ENCODE results near the gene CRYGA. TPM values are rescaled to one million over a fixed set of nuclear protein-coding genes. Genes with fewer than 3 reads are reported as not detected.
"Not testable (repeated sequence)": the region's sequence is repeated elsewhere in the genome, so short reads cannot be mapped to it uniquely, and the experiment has no call there.

Gene CRYGA
- total RNA-seq, 1 experiment from 2014 or later = not detected

DNA sequence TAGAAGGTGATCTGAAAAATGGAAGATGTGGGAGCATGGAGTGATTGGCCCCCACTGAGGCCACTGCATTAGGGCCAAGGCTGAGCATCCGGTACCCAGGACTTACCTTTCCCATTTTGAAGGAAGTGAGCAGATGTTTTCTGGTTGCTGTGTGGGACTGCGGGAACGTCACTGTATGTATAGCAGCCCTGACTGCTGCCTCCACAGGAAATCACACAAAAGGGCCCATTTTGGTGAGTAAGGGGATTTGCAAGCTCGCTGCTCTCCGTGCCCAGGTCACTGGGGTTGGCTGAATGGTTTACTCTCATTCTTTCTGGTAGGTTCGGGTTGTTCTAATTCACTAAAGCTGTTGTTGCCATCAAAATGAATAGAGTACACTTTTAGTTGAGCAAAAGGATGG is 17.4 kb downstream of the CRYGA start, which contains the start of gene CRYGB:
CRYGB (minus strand) TSS at position 153 of the 400 bp plus-strand sequence; CDS start at position 115, 38 bp downstream.
- TF ChIP-seq, protein P1, sequence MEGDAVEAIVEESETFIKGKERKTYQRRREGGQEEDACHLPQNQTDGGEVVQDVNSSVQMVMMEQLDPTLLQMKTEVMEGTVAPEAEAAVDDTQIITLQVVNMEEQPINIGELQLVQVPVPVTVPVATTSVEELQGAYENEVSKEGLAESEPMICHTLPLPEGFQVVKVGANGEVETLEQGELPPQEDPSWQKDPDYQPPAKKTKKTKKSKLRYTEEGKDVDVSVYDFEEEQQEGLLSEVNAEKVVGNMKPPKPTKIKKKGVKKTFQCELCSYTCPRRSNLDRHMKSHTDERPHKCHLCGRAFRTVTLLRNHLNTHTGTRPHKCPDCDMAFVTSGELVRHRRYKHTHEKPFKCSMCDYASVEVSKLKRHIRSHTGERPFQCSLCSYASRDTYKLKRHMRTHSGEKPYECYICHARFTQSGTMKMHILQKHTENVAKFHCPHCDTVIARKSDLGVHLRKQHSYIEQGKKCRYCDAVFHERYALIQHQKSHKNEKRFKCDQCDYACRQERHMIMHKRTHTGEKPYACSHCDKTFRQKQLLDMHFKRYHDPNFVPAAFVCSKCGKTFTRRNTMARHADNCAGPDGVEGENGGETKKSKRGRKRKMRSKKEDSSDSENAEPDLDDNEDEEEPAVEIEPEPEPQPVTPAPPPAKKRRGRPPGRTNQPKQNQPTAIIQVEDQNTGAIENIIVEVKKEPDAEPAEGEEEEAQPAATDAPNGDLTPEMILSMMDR (IDR thresholded peaks at IDR 0.05; ENCODE audit: unreplicated experiment) = no peak
- ChIA-PET CTCF (interaction anchor here (1.4 kb wide), 1 partner anchor 29 kb away, joined by 10 read pairs; no protein-coding TSS in a partner anchor), POLR2A (no interaction called here)
- H3K9me3 Mint-ChIP-seq (ENCODE audit: unreplicated experiment) = no peaks in the 10 kb centered on the region
- no peak within 1 kb of the TSS for H3K27ac Mint-ChIP-seq (ENCODE audit: low read depth, unreplicated experiment)
- intact Hi-C loops (cut with micrococcal nuclease) = no loop called here
- H3K4me1 Mint-ChIP-seq (ENCODE audit: insufficient read depth, unreplicated experiment) = peaks cover 7% of the 10 kb centered on the region
- BruUV-seq (replicated peaks) = no TSS peak
- DNase-seq (ENCODE audit: unreplicated experiment) = no peak
- H3K27me3 Mint-ChIP-seq (ENCODE audit: insufficient read depth, unreplicated experiment) = no peaks in the 10 kb centered on the region
- no peaks in the 10 kb centered on the region for H3K36me3 Mint-ChIP-seq (ENCODE audit: insufficient read depth, unreplicated experiment)
- H3K4me3 Mint-ChIP-seq (ENCODE audit: unreplicated experiment) = no peak within 1 kb of the TSS

DNA sequence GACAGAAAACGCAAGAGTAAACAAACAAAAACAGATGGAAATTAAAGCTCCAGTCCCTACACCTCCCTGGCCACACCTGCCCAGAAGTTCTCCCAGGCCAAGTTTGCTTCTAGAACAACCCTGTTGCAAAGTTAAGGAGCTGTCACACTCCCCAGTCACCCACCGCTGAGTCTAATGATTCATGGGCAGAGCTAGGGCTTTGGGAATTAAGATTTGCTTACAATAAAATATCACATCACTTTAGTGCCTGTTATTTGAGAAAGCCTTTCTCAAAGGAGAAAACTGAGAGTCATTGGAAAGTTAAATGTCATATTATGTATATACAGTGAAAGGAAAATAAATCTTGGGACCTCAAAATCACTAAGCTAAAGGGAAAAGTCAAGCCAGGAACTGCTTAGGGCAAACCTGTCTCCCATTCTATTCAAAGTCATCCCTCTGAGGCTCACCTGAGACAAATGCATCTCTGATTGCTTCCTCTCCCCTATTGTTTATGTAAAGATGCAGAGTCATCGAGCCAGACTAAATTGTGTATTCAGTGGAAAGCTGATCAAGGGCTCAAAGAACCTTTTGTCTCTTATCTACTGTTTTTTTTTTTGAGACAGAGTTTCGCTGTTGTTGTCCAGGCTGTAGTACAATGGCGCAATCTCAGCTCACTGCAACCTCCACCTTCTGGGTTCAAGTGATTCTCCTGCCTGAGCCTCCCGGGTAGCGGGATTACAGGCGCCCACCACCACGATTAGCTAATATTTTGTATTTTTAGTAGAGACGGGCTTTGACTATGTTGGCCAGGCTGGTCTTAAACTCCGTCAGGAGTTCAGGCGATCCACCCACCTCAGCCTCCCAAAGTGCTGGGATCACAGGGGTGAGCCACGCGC is 20.2 kb downstream of the CRYGA start:
- H3K4me3 Mint-ChIP-seq (ENCODE audit: unreplicated experiment) = no peak overlapping the region
- no peaks in the 10 kb centered on the region for H3K27me3 Mint-ChIP-seq (ENCODE audit: insufficient read depth, unreplicated experiment)
- intact Hi-C loops (cut with micrococcal nuclease) = no loop called here
- ChIA-PET CTCF (interaction anchor here (0.5 to 3.4 kb wide), 7 partner anchors 17 to 231 kb away, joined by 3 to 13 read pairs (median 3); no protein-coding TSS in a partner anchor), POLR2A (interaction anchor here (1.2 to 1.8 kb wide), 2 partner anchors 14 to 125 kb away, joined by 3 to 4 read pairs; no protein-coding TSS in a partner anchor)
- H3K36me3 Mint-ChIP-seq (ENCODE audit: insufficient read depth, unreplicated experiment) = no peaks in the 10 kb centered on the region
- no peak overlapping the region for H3K27ac Mint-ChIP-seq (ENCODE audit: low read depth, unreplicated experiment)
- TF ChIP-seq, protein P1 (IDR thresholded peaks at IDR 0.05; ENCODE audit: unreplicated experiment) = no peak
- no peak for DNase-seq (ENCODE audit: unreplicated experiment)
- no TSS peak for BruUV-seq (replicated peaks)
- H3K9me3 Mint-ChIP-seq (ENCODE audit: unreplicated experiment) = peaks cover under 1% of the 10 kb centered on the region
- H3K4me1 Mint-ChIP-seq (ENCODE audit: insufficient read depth, unreplicated experiment) = peaks cover 7% of the 10 kb centered on the region

DNA sequence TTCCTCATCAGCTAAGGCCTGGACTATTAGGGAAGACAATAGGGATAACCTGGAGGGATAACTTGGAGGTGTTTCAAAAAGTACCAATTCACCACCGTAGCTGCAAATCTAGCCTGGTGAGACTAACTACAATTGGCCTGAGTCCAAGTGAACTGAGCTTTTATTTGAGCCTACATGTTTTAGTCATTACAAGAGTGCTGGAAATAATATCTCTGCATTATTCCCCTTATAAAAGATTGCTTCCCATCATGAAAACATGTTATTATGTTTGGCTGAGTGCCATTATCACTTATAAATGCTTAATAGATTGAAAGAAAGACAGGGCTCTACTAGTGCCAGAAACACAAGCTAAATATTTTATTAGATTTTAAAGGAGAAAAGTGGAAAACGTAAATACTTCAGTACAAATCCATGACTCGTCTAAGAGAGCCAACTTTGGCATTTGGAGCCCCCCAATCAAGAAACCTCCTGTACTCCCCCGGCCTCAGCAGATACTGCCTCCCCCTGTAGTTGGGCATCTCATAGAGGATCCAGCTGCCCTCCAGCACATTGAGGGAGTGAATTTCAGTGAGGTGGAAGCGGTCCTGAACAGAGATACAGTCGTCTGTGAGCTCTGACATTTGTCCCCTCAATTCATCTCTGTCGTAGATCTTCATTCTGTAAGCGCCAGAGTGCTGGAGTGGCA is 21.0 kb downstream of the CRYGA start:
- Mint-ChIP-seq H3K9me3 (ENCODE audit: unreplicated experiment) (peaks cover 9% of the 10 kb centered on the region), H3K36me3 (ENCODE audit: insufficient read depth, unreplicated experiment) (no peaks in the 10 kb centered on the region), H3K4me1 (ENCODE audit: insufficient read depth, unreplicated experiment) (peaks cover 7% of the 10 kb centered on the region), H3K27ac (ENCODE audit: low read depth, unreplicated experiment) (no peak overlapping the region), H3K27me3 (ENCODE audit: insufficient read depth, unreplicated experiment) (no peaks in the 10 kb centered on the region), H3K4me3 (ENCODE audit: unreplicated experiment) (no peak overlapping the region)
- intact Hi-C loops (cut with micrococcal nuclease) = no loop called here
- ChIA-PET CTCF (interaction anchor here (0.5 to 3.4 kb wide), 7 partner anchors 12 to 170 kb away, joined by 3 to 13 read pairs (median 5); no protein-coding TSS in a partner anchor), POLR2A (interaction anchor here (1.2 to 1.8 kb wide), 2 partner anchors 14 to 126 kb away, joined by 3 to 4 read pairs; no protein-coding TSS in a partner anchor)
- BruUV-seq (replicated peaks) = no TSS peak
- TF ChIP-seq, protein P1 (IDR thresholded peaks at IDR 0.05; ENCODE audit: unreplicated experiment) = no peak
- DNase-seq (ENCODE audit: unreplicated experiment) = peak; percentile 17

DNA sequence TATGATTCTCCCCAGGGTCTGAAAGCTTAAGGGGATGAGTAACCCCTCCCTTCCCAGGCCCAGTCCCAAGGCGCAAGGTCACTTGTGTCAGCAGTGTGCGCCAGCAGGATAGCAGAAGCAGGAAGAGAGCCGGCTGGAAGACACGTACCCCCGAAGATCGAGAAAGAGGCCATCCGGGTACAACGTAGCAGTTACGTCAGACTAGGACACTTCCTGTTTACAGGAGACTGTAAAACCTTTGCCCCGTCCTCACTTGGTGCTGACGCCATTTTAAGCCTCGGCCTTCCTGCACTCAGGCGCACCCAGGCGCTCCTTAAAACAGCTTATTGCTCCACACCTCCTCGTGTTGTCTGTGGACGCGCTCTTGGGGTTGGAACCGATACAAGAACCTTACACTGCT is 23.9 kb downstream of the CRYGA start:
- Mint-ChIP-seq H3K36me3 (ENCODE audit: insufficient read depth, unreplicated experiment) (no peaks in the 10 kb centered on the region), H3K27me3 (ENCODE audit: insufficient read depth, unreplicated experiment) (no peaks in the 10 kb centered on the region), H3K4me1 (ENCODE audit: insufficient read depth, unreplicated experiment) (peaks cover 7% of the 10 kb centered on the region), H3K27ac (ENCODE audit: low read depth, unreplicated experiment) (no peak overlapping the region), H3K4me3 (ENCODE audit: unreplicated experiment) (no peak overlapping the region), H3K9me3 (ENCODE audit: unreplicated experiment) (peaks cover 11% of the 10 kb centered on the region)
- ChIA-PET CTCF (no interaction called here), POLR2A (no interaction called here)
- intact Hi-C loops (cut with micrococcal nuclease) = no loop called here
- TF ChIP-seq, protein P1 (IDR thresholded peaks at IDR 0.05; ENCODE audit: unreplicated experiment) = no peak
- no TSS peak for BruUV-seq (replicated peaks)
- no peak for DNase-seq (ENCODE audit: unreplicated experiment)

DNA sequence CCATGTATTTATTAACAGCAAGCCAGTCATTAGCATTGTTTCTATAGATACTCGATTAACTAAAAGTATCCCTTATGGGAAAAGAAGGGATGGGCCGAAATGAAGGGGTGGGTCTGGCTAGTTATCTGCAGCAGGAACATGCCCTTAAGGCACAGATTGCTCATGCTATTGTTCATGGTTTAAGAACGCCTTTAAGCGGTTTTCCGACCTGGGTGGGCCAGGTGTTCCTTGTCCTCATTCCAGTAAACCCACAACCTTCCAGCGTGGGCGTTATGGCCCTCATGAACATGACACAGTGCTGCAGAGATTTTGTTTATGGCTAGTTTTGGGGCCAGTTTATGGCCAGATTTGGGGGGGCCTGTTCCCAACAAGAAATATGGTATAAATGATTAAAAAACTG is 25.1 kb downstream of the CRYGA start:
- H3K4me1 Mint-ChIP-seq (ENCODE audit: insufficient read depth, unreplicated experiment); H3K27me3 Mint-ChIP-seq (ENCODE audit: insufficient read depth, unreplicated experiment); intact Hi-C loops (cut with micrococcal nuclease); H3K27ac Mint-ChIP-seq (ENCODE audit: low read depth, unreplicated experiment); H3K36me3 Mint-ChIP-seq (ENCODE audit: insufficient read depth, unreplicated experiment); BruUV-seq (replicated peaks); POLR2A ChIA-PET; H3K4me3 Mint-ChIP-seq (ENCODE audit: unreplicated experiment); CTCF ChIA-PET: not testable (repeated sequence)
- DNase-seq (ENCODE audit: unreplicated experiment) = peak; percentile 38
- H3K9me3 Mint-ChIP-seq (ENCODE audit: unreplicated experiment) = peaks cover 11% of the 10 kb centered on the region

All from MCF 10A (cell line).